ENCODE data around the gene TRPV4. TPM values are rescaled to one million over a fixed set of nuclear protein-coding genes. Genes with fewer than 3 reads are reported as not detected.

TRPV4 gene
- total RNA-seq, 2 donors from 2014 or later: 2.0 to 5.7 TPM

GRCh38 chr12:109797905-109798669 is 35.1 kb downstream of the TRPV4 start:
- no peak for ATAC-seq (ENCODE audit: insufficient number of reproducible peaks, low FRiP score, low read depth)
- no peaks in the 10 kb centered on the region for H3K36me3 ChIP-seq
- H3K4me1 ChIP-seq (ENCODE audit: control insufficient read depth in 1 of 2, low read depth in 2 of 2): no peaks in the 10 kb centered on the region
- no peak for DNase-seq (ENCODE audit: low spot score)
- TF ChIP-seq CTCF (IDR thresholded peaks at IDR 0.05): no peak
- no peaks in the 10 kb centered on the region for H3K27me3 ChIP-seq (replicated peaks; ENCODE audit: insufficient read depth)
- no peaks in the 10 kb centered on the region for H3K9me3 ChIP-seq
- H3K27ac ChIP-seq: no peak overlapping the region
- H3K4me3 ChIP-seq: no peak overlapping the region

DNA sequence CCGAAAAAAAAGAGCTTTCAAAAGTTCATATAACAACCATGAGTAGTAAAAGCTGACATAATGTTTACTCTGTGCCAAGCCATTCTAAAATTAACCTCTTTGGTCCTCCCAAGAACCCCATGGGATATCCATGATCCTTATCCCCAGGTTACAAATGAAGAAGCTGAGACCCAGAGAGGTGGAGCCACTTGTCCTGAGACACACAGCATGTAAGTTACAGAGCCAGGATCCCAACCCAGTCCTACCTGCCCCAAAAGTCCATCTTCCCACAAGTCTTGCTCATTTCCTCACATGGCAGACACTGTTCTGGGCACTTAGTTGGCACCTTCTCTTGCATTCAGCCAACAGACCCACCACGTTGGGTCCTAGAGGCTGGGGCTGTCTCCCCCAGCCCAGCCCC is 37.1 kb downstream of the TRPV4 start:
- H3K4me3 ChIP-seq: no peak overlapping the region
- ATAC-seq (ENCODE audit: insufficient number of reproducible peaks, low FRiP score, low read depth): no peak

GRCh38 chr12:109795023-109795422 is 38.2 kb downstream of the TRPV4 start:
- Histone ChIP-seq H3K4me3 (no peak overlapping the region), H3K36me3 (no peaks in the 10 kb centered on the region), H3K27ac (no peak overlapping the region), H3K4me1 (ENCODE audit: control insufficient read depth in 1 of 2, low read depth in 2 of 2) (no peaks in the 10 kb centered on the region), H3K9me3 (no peaks in the 10 kb centered on the region), H3K27me3 (replicated peaks; ENCODE audit: insufficient read depth) (no peaks in the 10 kb centered on the region)
- ATAC-seq (ENCODE audit: insufficient number of reproducible peaks, low FRiP score, low read depth) (no peak), DNase-seq (ENCODE audit: low spot score) (no peak)
- no peak for TF ChIP-seq CTCF (IDR thresholded peaks at IDR 0.05)

More for the DNA sequence above, 37.1 kb downstream of the TRPV4 start:
- DNase-seq (ENCODE audit: low spot score): no peak
- no peak for TF ChIP-seq CTCF (IDR thresholded peaks at IDR 0.05)
- H3K27ac ChIP-seq: no peak overlapping the region
- H3K9me3 ChIP-seq: no peaks in the 10 kb centered on the region
- H3K36me3 ChIP-seq: no peaks in the 10 kb centered on the region
- H3K27me3 ChIP-seq (replicated peaks; ENCODE audit: insufficient read depth): no peaks in the 10 kb centered on the region
- H3K4me1 ChIP-seq (ENCODE audit: control insufficient read depth in 1 of 2, low read depth in 2 of 2): no peaks in the 10 kb centered on the region

GRCh38 chr12:109793826-109794501 is 39.2 kb downstream of the TRPV4 start:
- no peak for DNase-seq (ENCODE audit: low spot score)
- TF ChIP-seq CTCF (IDR thresholded peaks at IDR 0.05): no peak
- no peak overlapping the region for H3K4me3 ChIP-seq
- H3K27ac ChIP-seq: no peak overlapping the region
- ATAC-seq (ENCODE audit: insufficient number of reproducible peaks, low FRiP score, low read depth): no peak
- no peaks in the 10 kb centered on the region for H3K9me3 ChIP-seq
- H3K27me3 ChIP-seq (replicated peaks; ENCODE audit: insufficient read depth): no peaks in the 10 kb centered on the region
- no peaks in the 10 kb centered on the region for H3K4me1 ChIP-seq (ENCODE audit: control insufficient read depth in 1 of 2, low read depth in 2 of 2)
- no peaks in the 10 kb centered on the region for H3K36me3 ChIP-seq

DNA sequence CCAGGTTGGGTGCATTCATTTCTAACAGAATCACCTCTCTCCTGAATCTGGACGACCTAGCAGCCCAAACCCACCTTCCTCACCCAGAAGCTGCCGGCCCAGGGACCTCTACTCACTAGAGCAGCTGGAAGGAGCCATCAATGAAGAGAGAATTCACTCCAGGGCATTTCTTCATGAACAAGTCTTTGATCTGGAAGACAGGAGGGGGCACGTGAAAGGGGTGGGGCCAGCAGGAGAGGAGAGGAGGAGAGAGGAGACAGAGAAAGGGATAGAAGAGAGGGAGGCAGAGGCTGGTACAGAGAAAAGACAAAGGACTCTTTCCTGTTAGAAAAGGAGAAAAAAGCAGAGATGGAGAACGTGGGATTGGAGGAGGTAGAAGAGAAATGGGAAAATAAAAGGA is 39.8 kb downstream of the TRPV4 start:
- H3K9me3 ChIP-seq: no peaks in the 10 kb centered on the region
- DNase-seq (ENCODE audit: low spot score) (no peak), ATAC-seq (ENCODE audit: insufficient number of reproducible peaks, low FRiP score, low read depth) (no peak)
- TF ChIP-seq CTCF (IDR thresholded peaks at IDR 0.05): no peak
- no peak overlapping the region for H3K4me3 ChIP-seq
- H3K27me3 ChIP-seq (replicated peaks; ENCODE audit: insufficient read depth): no peaks in the 10 kb centered on the region
- H3K27ac ChIP-seq: no peak overlapping the region
- H3K36me3 ChIP-seq: no peaks in the 10 kb centered on the region
- no peaks in the 10 kb centered on the region for H3K4me1 ChIP-seq (ENCODE audit: control insufficient read depth in 1 of 2, low read depth in 2 of 2)
